UCSD-AML1 (cell line): ENCODE results near the gene SLC7A8.
"Not testable (repeated sequence)": the region's sequence is repeated elsewhere in the genome, so short reads cannot be mapped to it uniquely, and the experiment has no call there.

ENCODE experiments used
- DNase-seq: peaks from one replicate; lab custom pipeline; 2025; ENCODE audit not compliant: unreplicated experiment; lab: John Stamatoyannopoulos, UW

Gene SLC7A8

DNA sequence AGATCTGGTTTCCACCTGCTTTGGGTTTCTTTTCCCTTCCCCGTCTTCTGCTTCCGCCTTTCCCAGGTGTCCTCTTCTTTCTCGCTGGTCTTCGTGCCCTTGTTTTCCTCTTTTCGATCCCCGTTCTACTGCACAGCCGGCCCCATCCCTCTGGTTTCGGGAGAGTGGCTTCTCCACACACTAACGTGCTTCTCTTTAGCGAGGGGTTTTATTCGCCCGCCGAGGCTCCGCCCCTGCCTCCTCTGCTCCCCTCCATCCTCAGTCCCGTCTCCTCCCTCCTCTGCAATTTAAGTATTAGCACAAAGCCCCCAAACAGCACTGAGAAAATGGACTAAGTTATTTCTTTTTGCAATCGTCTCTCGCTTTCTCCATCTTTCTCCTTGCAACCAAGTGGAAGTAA, at the start of gene SLC7A8:
SLC7A8 (minus strand) TSS at position 182 of the 400 bp plus-strand sequence. CDS start 746 bp downstream, outside the sequence.
- no peak for DNase-seq

DNA sequence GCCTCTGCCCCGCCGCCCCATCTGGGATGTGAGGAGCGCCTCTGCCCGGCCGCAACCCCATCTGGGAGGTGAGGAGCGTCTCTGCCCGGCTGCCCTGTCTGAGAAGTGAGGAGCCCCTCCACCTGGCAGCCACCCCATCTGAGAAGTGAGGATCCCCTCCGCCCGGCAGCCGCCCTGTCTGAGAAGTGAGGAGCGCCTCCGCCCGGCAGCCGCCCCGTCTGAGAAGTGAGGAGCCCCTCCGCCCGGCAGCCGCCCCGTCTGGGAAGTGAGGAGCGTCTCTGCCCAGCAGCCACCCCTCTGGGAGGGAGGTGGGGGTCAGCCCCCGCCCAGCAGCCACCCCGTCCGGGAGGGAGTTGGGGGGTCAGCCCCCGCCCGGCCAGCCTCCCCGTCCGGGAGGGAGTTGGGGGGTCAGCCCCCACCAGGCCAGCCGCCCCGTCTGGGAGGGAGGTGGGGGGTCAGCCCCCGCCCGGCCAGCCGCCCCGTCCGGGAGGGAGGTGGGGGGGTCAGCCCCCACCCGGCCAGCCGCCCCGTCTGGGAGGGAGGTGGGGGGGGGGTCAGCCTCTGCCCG, 48.9 kb upstream of the SLC7A8 start:
- not testable (repeated sequence) for DNase-seq

DNA sequence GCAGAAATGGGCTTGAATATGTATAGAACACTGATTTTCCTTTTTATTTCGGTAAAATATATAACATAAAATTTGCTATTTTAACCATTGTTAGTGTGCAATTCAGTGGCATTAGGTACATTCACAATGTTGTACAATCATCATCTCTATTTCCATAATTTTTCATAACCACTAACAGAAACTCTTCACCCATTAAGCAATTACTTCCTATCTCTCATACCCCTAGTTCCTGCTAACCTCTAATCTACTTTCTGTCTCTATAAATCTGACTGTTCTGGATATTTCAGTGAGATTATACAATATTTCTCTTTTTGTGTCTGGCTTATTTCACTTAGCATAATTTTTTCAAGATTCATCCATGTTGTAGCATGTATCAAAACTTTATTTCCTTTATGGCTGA, 45.4 kb upstream of the SLC7A8 start:
- DNase-seq, result no peak

DNA sequence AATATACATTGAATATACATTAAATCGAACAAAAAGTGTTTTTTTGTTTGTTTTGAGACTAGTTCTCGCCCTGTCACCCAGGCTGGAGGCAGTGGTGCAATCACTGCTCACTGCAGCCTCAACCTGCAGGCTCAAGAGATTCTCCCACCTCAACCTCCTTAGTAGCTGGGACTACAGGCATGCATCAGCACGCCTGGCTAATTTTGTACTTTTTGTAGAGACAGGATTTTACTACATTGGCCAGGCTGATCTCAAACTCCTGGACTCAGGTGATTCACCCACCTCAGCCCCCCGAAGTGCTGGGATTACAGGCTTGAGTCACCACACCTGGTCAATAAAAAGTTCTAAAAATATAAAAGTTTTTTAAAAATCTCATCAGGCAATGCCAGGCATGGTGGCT, 44.1 kb upstream of the SLC7A8 start:
- no peak for DNase-seq

DNA sequence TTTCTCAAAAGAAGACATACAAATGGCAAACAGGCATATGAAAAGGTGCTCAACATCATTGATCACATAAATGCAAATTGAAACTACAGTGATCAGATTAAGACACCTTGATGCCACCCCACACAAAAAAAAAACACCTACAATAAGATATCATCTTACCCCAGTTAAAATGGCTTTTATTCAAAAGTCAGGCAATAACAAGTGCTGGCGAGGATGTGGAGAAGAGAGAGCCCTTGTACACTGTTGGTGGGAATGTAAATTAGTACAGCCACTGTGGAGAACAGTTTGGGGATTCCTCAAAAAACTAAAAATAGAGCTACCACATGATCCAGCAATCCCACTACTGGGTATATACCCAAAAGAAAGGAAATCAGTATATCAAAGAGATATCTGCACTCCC, 41.5 kb upstream of the SLC7A8 start:
- DNase-seq, result not testable (repeated sequence)

DNA sequence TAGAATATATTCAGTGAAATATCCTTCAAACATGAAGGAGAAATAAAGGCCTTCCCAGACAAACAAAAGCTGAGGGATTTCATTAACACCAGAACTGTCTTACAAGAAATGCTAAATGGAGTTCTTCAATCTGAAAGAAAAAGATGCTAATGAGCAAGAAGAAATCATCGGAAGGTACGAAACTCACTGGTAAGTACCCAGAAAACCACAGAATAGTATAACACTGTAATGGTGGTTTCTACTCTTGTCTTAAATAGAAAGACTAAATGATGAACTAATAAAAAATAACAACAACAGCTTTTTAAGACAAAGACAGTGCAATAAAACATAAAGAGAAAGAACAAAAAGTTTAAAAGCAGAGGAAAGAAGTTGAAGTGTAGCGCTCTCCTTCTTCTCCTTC, 35.6 kb upstream of the SLC7A8 start:
- no peak for DNase-seq

DNA sequence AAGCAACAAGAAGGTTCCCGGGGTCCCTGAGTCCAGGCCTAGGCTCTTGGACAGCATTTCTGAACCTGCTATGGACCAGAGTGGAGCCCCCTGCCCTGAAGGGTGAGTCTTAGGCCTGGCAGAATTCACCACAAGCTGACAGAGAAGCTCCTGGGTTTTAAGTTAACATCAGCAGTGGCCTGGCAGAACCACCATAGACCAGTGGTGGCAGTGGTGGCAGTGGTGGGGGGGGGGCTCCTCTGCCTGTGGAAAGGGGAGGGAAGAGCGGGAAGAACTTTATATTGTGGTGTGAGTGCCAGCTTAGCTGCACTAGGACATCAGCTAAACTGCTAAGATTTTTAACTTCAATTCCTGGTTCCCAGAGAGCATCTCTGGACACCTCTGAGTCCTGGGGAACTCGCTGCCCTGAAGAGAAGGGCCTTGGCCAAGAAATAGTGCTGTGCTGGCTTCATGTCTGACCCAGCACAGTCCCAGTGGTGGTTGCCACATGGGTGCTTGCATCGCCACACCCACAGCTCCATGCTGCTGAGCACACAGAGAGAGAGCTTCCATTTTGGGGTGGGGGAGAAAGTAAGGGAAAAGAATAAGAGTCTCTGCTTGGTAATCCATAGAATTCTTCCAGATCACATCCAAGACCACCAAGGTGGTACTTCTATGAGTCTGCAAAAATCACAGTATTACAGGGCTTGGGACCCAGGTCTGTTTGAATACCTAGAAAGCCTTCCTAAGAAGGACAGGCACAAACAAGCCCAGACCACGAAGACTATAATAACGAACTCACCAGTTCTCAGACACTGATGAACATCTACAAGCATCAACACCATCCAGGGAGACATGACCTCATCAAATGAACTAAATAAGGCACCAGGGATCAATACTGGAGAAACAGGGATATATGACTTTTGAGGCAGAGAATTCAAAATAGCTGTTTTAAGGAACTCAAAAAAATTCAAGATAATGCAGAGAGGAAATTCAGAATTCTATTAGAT, 33.9 kb upstream of the SLC7A8 start:
- no peak for DNase-seq

DNA sequence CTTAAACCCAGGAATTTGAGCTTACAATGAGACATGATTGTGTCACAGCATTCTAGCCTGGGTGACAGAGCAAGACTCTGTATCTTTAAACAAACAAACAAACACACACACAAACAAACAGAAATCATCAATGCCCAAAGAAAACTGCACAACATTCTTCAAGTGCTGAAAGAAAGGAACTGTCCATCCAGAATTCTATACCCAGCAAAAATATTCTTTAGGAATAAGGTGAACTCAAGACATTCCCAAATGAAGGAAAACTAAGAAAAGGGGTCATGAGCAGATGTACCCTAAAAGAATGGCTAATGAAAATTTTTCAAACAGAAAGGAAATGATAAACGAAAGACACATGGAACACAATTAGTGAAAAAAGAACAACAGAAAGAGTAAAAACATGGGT, 32.0 kb upstream of the SLC7A8 start:
- DNase-seq, result no peak

DNA sequence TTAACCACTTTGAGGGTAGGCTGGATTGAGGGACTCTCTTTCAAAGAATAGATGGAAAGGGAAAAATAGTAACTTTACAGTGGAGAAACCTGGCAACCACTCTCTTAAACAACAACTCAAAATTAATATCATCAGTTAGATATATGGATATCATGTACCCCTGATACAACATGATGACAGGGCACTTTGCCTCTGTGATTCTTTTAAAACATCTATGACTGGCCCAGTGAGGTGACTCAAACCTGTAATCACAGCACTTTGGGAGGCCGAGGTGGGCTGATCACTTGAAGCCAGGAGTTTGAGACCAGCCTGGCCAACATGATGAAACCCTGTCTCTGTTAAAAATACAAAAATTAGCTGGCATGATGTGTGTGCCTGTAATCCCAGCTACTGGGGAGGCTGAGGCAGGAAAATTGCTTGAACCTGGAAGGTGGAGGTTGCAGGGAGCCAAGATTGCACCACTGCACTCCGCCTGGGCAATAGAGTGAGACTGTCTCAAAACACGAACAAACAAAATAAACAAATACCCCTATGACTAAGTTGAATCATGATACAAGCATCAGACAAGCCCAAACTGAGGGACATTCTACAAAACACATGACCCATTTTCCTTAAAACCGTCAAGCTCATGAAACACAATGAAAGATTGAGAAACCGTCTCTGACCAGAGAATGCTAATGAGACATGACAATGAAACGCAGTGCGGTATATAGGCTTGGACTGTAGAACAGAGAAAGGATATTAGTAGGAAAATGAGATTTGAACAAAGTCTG, 26.4 kb upstream of the SLC7A8 start:
- no peak for DNase-seq

DNA sequence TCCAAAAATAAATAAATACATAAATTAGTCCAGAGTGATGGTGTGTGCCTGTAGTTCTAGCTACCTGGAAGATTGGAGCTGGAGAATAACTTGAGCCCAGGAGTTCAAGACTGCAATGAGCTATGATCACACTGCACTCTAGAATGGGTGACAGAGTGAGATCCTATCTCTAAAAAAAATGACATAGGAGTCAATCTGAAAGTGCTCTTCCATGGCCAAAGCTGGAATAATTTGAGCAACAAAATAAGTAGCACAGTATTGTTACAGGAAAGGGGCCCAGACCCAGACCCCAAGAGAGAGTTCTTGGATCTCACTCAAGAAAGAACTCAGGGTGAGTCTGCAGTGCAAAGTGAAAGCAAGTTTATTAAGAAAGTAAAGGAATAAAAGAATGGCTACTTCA, 24.9 kb upstream of the SLC7A8 start:
- DNase-seq, result no peak

DNA sequence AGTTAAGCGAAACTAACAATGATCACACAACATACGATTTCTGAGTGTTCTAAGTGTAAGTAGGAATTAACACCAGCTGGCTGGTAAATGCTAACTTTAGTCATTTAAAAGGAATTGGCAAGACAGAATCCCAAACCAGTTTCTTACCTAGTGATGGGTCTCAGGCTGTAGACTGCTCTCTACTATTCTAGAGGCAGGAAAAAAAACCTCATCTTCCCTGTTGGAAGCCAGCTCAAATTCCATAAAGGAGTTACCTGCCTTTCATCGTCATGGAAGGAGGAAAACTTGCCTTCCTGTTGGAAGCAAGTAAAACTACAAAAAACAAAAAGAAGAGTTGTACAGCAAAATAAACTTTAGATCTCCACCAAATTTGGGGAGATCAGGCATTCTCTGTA, 23.7 kb upstream of the SLC7A8 start:
- no peak for DNase-seq

DNA sequence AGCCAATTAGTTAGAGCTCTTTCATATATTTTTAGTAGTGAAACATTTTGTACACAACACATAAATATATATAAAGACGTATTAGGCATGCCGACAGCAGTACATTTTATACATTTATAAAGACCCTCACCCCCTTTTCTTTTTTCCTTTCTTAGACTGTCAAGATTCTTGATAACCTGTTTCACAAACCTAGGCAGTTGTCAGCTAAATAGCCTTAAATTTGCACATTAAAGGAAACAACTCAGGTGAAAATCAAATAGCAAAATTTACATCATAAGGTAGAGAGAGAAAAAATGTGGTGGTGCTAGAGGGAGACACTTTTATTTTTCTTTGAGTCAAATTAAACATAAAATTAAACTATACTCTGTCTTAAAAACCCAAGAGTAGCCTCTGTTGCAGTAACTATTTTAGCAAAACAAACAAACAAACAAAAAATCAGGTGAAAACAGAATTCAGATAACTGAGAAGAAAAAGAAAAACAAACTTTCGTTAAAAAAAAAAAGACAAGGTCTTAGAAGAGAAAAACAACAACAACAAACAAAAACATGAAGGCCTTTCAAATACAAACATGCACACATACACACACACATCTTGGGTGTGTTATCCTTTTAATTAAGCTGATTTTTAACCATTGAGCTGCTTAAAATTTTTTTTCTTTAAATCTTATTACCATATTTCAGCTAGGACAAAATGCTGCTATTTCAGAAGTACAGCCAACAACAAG, 23.1 kb upstream of the SLC7A8 start:
- DNase-seq, result no peak

DNA sequence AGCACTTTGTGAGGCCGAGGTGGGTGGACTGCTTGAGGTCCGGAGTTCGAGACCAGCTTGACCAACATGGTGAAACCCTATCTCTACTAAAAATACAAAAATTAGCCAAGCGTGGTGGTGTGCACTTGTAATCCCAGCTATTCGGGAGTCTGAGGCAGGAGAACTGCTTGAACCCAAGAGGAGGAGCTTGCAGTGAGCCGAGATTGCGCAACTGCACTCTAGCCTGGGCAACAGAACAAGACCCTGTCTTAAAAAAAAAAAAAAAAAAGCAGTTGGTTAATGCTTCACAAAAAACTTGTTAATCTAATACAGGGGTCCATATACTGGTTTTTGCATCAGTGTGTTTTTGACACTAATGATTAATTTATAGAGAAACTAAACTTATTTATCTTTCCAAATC, 18.5 kb upstream of the SLC7A8 start:
- no peak for DNase-seq

DNA sequence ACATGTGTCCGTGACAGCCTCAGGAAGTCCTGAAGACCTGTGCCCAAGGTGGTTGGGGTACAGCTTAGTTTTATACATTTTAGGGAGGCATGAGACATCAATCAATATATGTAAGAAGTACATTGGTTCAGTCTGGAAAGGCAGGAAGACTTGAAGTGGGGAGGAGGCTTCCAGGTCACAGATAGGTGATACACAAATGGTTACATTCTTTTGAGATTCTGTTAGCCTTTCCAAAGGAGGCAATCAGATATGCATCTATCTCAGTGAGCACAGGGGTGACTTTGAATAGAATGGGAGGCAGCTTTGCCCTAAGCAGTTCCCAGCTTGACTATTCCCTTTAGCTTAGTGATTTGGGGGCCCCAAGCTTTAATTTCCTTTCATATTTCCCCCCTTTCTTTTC, 15.7 kb upstream of the SLC7A8 start:
- DNase-seq, result not testable (repeated sequence)

DNA sequence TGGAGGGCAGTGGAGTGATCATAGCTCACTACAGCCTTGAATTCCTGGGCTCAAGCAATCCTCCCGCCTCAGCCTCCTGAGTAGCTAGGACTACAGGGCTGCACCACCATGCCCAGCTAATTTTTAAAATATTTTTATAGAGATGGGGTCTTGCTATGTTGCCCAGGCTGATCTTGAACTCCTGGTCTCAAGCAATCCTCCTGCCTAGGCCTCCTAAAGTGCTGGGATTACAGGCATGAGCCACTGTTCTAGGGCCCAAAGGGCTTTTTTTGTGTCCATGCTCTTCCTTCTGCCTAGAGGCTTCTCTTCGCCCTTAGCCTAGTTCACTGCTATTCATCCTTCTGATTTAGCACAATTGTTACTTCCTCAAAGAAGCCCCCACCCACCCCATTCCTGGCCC, 13.0 kb upstream of the SLC7A8 start:
- DNase-seq, result not testable (repeated sequence)

DNA sequence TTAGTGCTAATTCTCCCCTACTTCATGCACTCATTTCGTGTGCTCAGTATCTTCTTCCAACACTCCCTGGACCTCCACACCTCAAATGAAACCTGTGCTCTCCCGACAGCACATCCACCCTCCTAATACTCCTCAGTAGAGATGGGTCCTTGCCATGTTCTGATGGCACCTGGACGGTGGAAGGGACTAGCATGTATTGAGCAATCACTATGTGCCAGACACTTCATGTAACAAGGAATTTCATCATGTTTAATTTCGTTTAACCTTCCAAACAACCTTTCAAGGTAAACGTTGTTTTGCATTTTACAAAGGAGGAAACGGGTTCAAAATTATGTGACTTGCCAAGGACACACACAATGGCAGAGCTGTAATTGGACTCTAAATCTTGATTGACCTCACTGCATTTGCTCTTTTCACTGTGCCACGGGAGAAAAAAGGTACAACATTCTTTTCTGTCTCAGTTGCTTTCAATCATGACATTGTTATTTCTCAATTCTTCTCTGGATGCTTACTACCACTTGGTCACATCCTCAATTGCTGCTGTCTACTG, 12.2 kb upstream of the SLC7A8 start:
- DNase-seq, result no peak

DNA sequence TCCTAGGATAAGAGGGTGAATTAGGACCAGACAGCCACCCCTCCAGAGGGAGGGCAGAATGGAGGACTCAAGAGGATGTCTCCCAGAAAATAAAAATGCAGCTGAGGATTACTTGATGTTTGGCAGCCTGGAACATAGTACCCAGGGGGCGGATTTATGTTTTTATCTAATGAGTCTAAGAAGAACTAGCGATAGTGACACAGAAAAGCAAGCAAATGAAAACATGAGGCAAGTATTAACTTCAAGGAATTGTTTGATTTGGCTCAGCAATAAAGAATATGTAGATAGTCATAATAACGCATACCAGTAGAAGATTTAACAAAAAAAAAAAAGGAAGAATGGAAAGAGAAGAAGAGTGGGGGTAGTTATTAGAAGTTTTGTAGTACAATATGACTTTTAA, 10.0 kb upstream of the SLC7A8 start:
- DNase-seq, result no peak

DNA sequence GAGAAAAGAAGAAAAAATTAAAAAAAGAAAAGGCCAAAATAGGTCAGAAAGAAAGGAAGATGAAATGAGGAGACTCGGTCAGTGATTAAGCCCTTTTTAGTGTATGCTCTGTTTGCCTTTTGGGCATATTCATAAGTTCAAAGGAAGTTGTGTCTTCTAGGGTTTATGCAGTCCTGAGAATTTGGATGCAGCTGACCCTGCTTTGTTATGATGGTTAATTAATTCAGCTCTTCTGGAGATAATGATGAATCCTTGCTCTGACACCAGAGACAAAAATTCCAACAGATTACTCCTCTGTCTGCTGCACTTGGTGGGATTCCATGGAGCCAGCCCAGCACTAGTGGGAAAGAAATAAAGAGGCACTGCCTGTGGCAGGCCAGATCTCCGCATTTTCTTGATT, 4.5 kb upstream of the SLC7A8 start:
- DNase-seq, result no peak

DNA sequence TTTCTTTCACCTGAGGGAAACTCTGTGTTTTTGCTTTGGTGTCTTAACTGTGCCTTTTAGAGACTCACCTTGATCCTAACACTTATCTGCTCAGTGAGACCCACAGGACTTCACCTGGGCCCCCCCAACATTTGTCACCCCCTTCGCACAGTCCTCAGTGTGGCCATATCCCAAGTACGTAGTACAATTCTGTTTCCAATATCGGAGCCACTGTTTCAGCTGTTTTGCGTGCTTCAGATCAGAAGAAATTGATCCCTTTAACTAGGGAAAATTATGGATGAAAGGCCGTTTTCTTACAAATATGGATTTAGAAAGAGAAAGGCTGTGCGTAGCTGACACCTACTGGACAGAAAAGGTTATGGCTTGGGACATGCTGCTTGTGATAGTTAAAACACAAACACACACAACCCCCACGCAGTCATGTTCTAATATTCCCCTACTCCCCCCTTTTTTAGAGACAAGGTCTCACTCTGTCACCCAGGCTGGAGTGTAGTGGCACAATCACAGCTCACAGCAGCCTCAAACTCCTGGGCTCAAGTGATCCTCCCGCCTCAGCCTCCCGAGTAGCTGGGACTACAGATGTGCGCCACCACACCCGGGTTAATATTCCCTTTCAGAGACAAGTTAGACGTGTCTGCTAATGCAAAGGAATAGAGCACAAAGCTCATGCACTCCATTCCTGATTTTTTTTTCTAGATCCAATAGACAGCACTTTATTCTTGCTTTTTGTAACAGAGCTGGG, 3.6 kb upstream of the SLC7A8 start:
- no peak for DNase-seq

DNA sequence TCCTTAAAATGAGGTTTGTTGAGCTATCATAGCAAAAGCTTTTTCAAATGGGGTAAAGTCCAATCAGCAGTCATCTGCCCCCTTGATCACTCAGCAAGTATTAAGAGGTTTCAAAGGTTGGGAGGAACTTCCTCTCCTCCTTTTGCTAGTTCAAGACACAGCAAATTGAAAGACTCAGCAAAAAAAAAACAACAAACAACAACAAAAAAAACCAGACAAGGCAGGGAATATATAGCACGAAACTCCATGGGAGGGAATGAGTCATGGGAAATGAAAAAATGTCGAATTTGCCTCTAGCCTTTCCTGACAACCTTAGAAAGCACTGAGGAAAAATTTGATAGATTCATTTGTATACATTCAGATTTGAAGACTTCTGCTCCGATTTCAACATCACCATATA, 1.6 kb upstream of the SLC7A8 start:
- no peak for DNase-seq
